DMS79 (cell line): Measurements from ENCODE around the gene GSG1L2.

Source experiments
- DNase-seq: peaks from one replicate; lab custom pipeline; 2025; lab: John Stamatoyannopoulos, UW

Gene GSG1L2

DNA sequence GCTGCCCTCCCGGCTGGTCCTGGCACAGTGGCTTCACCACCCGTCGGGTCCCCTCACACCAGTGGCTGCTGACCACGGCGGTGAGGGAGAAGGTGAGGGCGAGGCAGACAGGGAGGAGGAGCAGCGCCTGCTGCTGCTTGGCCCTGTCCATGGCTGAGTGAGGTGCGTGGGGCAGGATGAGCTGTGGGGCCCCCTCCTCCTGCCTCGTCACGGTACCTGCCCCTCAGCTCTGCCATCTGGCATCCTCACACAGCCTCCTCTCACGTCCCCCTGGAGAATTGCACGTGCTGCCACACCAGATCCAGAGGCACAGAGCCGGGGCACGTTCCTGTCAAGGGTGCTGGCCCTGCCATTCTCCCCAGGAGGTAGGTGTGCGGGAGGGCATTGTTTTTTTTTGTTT lies at the start of gene GSG1L2:
Gene GSG1L2, minus strand, starts transcription at position 159 of the 400 bp plus-strand sequence. Its CDS starts 8 bp downstream, at position 151.
- DNase-seq, result no peak

DNA sequence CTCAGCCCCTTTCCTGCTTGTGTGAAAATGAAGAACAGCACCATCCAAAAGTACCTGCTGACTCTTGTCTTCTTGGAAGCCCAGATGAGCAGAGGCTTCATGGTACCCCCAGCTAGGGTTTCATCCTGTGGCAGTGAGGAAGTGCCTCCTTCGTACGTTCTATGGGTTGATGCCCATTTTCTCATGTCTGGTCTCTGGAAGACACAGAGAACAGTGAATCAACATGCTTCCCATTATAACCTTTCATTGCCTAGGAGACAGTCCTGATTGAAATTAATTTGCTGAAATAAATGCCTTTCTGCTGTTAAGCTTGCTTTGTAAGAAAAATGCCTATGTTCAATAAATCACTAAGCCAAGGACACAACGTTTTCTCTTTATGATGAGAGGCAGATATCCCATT lies 46.7 kb upstream of the GSG1L2 start:
- DNase-seq, result no peak

DNA sequence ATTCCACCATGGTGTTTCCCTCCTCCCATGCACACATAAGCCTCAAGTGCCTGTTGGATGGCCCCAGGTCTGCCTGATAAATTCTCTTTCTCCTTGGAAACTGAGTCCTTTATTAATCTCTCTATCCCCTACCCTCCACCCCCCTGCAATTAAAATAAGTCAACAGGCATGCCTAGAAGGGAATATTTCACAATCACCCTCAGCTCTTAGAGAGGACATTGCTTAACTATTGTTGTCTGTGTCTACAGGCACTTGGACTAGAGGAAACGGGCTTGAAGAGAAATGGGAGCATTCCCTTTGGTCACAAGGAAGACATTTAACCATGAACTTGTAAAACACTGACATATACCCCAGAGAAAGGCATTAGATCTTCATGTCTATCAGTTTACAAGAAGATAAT lies 43.7 kb upstream of the GSG1L2 start:
- DNase-seq, result no peak

DNA sequence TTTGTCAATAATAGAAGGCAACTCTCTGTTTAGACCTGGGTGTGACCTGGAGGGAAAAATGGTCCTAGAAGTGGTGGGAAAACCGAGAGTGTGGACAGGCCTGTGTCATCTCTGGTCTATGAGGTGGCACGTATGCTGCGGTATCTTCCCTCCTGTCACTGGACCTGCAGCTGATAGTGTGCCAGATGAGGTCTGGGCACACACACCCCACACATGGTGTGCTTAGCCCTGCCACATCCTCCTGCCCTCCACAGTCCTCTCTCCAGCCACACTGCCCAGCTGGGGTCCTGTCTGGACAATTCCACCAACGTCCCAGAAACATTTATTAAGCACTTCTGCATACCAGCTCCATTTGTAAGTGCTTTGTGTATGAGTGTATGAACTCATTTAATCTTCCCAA lies 41.1 kb upstream of the GSG1L2 start:
- no peak for DNase-seq

DNA sequence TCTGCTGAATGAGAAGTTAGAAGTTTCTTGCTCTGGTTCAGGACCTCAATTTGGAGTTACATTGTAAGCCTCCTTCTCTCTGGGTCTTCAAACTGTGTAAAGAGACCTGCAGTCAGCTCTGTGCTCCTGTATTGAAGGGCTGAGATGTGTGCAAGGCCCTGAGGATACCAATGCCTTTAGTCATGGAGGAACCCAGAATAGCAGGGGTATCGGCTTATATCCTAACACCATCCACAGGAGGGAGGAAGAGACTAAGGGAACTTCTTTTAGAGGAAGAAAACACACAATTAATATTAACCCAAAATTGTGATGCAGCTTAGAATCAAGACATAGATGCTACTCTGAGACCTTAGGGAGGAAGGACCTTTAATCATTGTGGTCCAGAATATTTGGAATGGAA lies 40.3 kb upstream of the GSG1L2 start:
- no peak for DNase-seq

DNA sequence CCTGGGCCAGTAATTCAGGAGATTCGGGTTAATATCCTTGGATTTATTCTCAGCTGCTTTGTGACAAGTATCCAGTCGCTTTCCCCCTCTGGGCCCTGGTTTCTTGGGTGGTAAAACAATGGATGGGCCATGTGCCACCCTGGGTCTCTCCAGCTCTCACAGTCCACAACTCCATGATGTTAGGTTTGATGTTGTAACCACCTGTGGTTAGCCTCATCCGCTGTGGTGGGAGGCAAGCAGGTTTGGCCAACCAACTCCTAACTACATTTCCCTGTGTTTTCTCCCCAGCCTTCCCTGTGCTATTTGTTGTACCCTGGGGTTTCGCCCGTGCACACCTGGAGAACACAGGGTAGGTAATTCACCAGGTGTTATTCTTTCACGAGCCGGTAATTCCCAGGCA lies 39.0 kb upstream of the GSG1L2 start:
- no peak for DNase-seq

DNA sequence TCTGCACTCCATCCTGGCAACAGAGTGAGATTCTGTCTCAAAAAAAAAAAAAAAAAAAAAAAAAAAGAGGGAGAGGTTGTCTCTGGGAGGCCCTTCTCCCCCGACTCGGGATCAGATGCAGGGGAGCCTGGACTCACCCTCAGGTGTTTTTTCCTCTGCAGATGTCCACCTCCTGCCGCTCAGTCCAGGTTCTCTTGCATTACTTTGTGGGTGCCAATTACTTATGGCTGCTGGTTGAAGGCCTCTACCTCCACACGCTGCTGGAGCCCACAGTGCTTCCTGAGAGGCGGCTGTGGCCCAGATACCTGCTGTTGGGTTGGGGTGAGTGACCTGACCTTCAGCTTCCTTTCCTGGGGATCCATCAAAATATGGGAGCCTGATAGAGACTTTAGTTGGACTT lies 37.9 kb upstream of the GSG1L2 start:
- no peak for DNase-seq

DNA sequence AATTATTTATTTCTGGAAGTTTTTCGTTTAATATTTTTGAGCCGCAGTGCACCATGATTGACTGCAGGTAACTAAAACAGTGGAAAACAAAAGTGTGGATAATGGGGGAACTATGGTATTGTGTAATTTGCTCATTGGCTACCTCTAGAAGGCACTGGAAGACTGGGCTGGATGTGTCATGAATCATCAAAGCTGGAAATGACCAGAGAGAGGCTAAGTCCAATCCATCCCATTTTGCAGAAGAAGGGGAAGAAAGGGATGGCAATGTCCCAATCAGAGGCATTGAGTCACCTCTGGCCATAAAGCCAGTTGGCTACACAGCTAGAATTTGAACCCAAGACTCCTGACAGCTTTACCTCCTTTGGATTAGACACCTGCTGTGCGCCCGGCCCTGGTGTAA lies 33.2 kb upstream of the GSG1L2 start:
- DNase-seq, result no peak

DNA sequence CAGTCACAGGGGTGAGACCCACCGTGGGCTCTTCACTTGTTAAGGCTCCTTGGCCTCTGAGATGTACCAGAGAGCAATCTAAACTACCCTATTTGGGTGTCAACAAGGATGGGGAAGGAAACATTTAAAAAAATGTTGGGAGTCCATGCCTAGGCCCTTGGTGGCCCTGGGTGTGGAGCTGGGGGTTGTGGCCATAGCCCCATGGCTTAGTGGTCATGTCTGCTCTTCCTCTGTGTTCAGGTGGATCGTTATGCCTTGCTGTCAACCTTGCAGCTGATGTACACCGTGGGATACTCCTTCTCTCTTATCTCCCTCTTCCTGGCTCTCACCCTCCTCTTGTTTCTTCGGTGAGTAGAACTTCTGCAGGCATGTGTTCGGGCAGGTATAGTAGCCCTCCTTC lies 32.4 kb upstream of the GSG1L2 start:
- no peak for DNase-seq

DNA sequence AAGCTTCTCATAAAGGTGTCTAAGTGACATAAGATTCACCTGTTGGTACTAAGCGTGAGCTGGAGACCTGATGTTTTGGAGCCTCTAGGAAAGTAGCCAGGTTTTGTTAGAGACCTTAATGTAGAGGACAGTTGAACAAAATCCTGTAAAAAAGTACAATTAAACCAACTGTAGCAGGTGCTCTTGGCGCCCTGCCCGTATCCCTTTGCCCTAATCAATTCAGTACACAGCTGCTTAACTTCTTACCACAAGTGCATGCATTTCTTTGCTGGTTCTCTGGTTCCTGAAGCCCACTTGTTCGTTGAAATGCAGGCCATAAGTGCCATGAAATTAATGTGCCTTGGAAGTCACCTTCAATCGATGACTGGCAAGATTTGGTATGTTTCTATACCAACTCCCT lies 28.3 kb upstream of the GSG1L2 start:
- DNase-seq, result no peak

DNA sequence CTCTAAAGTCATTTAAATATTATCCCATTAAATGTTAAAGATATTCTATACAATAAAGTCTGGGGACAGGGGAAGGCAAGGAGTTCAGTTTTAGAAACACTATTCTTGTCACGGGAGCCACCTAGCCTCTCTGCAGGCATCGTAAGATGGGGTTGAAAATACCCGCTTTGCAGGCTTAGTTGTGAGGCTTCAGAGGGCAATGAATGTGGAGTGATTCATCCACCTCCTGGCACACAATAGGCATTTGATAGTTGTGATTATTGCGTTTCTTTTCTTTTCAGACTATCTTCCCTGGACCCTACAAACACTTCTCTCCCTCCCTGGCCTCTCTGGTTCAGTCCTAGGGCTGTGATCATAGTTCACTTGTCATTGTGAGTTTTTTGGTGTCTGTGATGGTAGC lies 23.4 kb upstream of the GSG1L2 start:
- no peak for DNase-seq

DNA sequence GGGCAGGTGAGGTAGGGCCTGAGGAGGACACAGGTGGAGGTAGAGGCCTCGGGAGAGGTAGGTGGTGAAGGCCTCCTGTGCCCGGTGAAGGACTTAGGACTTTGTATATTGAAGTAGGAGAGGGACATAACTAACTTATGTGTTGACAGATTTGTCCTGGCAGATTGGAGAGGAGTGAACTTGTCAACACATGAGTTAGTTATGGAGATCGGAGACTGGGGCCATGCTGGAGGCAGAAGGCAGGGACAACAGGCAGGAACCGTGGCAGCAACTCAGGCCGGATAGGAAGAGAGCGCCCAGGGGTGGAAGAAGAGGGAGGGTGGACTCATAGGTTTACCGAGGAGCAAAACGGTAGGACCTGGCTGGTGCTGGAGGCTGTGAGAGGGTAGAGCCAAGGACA lies 22.3 kb upstream of the GSG1L2 start:
- no peak for DNase-seq

DNA sequence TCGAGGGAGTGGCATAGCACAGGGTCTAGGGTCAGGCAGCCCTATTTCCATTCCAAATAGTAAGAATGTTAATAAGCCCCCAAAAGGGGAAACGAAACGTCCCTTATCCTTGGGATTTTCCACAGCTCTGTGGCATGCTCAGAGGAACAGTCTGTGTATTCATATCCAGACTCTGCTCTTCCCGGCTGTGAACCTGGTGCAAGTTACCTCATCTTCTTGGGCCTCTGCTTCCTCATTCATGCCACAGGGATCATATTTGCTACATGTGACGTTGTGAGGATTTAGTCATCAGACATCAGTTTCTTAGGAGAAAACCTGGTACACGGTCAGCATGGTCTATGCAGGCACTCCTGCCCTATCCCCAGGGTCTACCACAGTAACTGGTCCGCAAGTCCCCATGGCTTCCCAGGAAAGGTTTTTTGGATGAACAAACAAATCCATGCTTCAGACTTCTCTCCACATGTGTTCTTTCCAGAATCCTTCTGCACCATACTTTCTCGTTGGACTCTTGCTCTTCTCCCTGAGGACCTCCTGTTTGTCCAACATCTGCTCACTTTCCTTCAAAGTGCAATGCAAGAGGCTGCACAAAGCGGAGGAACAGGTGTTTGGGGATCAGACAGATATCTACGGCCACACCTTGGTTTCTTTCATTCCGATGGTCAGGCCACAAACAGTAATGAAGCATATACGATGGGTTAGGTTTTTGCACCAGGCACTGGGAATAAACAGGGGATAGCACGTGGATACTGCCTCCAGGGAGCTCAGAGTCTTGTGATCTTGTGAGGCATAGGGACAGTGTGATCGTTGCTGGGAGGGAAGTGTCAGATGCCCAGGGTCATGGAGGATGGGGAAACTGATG lies 21.5 kb upstream of the GSG1L2 start:
- DNase-seq, result no peak

DNA sequence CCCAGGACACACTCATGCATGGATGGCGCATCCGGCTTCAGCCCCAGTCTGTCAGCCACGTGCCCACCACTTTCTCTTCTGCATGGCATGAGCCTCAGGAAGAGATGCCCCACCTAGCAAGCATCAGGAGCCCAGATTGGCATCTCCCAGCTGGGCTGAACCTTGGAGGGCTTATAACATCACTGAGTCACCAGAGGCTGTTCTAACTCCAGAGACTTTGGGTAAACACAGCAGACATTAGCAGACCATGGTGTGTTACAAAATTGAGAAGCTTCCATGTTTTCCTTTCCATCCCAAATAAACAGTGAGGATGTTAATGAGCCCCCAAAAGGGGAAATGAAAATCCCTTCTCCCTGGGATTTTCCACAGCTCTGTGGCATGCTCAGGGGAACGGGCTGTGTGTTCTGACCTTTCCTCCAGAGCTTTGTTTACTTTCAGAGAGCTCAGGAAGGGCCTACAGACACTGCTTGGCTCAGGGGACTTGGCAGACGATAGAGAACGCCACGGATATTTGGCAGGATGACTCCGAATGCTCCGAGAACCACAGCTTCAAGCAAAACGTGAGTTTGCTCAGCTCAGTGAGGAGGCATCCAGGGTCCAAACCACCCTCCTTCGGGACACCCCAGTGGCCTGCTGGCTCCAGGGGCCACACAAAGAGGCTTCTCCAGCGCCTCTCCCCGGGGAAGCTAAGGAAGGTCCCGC lies 20.3 kb upstream of the GSG1L2 start:
- DNase-seq, result no peak

DNA sequence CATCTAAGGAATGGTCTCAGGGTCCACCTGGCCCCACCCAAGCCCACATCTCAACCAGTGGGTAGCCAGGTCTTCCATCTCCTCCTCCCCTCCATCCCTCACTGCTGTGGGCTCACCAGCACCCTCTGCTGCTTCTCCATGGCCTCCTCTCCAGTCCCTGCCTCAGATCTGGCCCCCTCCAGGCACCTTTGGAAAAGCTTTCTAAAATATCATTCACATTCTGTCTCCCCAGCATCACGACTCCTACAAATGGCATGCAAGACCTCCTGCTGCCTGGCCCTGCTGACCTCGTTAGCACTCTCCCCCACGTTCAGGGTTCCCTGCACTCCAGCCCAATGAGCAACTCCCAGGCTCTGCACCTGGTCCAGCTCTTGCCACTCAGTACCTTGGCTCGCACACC lies 17.6 kb upstream of the GSG1L2 start:
- DNase-seq, result no peak

DNA sequence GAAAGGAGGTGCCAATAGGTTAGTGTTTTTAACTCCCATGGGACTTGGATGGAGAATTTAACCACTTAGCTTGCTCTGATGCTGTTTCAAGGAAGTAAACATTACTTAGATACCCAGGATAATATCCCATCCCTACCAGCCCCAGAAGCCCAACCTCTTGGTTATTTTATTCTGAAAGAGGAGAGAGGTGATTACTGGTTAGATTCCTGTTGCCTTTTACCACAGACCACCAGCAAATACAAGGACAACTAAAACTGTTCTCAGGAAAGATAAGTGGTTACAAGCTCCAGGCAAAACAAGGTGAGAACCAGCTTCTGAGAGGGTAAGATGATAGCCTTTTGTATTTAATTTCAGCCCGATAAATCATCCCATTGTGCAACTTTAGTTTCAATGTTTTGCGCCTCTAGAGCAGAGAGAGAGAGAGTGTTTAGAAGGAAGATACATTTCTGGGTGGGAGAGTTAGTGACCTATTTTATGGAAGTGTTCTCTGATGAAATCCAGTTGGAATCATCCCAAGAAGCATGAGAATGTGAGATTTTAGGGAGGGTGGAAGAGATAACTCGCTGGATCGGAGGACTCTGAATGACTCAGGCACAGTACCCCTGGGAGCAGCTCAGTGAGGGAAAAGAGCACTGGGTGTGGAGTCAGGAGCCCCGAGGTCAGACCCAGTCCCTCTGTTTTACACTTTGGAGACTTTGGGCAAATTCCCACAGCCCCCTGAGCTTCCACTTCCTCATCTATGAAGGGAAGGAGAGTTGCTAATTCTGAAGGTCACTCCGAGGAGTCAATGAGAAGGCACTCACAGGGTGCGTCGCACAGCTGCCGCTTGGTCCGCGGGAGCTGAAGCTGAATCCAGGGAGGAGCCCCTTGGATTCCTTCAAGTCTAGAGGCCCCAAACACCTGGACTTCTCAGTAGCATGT lies 15.9 kb upstream of the GSG1L2 start:
- no peak for DNase-seq

DNA sequence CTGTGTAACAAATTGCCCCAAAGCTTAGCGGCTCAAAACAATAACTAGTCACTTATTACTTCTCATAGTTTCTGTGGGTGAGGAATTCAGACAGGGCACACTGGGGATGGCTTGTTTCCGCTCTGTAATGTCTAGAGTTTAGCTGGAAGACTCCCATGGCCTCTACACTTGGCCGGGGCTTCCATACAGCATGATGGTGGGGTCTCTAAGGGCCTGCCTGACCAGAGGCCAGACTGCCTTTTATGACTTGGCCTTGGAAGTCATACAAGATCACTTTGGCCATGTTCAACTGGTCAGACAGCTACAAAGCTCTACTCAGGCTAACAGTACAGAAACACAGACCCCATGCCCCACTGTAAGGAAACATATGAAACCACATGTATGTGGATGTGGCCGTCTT lies 12.0 kb upstream of the GSG1L2 start:
- no peak for DNase-seq

DNA sequence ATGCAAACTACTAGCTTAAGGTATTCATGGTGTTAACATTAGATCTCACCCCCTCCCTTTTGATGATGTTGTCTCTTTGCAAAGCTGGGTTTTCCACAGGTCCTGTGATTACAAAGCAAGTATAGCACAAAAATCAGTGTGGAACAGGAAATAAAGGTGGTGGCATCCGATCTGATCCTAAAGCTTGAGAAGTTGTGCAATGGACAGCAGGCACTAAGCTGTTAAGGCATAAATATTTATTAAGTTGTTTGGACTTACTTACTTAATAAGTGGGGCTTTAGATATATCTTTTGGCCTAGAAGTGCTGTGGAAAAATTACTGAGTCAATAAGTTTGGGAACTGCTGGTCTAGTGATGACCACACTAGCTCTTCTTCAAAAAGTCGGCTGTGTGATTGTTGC lies 8.8 kb upstream of the GSG1L2 start:
- no peak for DNase-seq

DNA sequence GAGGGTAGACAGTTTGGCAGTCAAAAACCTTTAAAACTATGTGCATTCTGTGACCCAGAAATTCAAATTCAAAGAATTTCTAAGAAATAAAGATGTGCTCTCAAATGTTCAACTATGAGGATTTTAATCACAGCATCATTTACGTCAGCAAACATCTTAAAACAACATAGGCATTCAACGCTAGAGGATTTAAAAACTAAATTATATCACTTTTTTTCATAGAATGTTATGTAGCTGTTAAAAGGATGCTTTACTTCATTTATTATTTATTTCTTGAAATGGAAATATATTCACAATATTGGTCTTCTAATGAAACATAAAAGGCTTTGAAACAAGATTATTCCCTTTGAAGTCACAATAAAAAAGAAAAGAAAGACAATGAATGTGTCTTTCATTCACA lies 7.5 kb upstream of the GSG1L2 start:
- no peak for DNase-seq

DNA sequence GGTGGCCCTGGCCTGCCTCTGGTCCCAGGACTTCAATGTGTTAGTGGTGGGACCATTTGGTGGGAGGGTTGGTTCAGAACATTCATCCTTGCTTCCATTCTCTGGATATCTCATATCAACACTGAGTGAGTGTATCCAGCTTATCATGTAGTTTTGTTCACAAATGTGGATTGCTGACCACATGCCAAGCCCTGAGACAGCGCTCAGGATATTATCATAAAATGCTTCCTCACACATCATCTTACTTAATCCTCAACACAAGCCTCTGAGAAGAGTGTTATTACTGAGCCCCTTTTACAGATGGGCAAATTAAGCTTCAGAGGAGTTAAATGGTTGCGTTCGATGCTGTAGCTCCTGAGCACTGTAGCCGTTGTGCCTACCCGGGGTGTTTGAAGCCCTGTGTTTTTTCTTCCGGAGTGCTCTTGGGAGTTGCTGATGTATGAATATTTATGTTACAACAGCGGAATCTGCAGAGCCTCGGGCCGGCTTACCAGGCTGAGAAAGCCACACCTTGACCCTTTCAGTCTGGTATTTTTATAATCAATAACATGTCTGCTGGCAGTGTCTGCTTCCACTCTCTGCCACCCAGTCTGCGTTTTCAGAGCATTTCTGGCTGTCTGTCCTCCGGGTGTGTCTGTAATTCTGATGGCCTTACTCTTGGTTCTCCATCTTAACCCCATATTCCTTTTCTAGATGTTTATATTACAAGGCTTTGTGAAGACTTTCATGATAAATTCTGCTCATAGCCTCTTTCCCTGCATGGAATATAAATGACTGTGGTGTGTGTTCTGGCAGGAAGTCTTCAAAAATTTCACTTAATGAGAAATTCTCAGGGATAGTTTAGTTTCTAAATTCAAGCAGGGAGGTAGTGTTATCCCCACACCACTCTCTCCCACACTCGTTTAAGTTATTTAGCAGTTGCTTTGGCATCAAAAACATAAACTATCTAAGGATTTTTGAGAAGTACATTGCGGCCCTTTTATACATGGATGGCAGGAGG lies 6.7 kb upstream of the GSG1L2 start:
- no peak for DNase-seq

DNA sequence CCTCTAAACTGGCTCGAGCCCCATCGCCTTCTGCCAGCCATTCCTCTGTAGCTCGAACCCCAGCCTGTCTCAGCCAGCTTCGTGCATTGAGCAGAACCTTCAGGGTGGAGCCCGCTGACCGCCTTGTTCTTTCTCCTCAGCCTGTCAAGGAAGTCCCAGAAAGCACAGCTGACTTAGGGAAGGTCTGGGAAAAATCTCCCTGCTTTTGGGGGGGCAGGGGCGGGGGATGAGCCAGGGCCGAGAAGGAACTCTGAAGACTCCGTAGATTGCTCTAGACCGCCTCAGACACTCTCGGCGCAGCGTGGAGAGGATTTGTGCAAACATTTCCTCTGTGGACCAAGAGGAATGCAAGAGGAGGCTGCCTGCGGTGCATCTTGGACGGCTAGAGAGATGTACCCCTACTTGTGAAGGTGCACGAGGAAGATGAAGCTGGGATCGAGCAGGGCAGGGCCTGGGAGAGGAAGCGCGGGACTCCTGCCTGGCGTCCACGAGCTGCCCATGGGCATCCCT lies 3.8 kb upstream of the GSG1L2 start, which contains the start of gene GLP2R:
Gene GLP2R, plus strand, starts transcription at position 284 of the 510 bp plus-strand sequence. Its CDS starts 140 bp downstream, at position 424.
- DNase-seq, result no peak
